Stimulated activated CD8-positive, alpha-beta memory T cell treated with anti-CD3 and anti-CD28 coated beads, Interleukin-12 subunit alpha, Interleukin-12 subunit beta, amount 100 ng/mL, for 24 hours (primary cell): Measurements from ENCODE around the gene SOX14.

Source experiments
- DNase-seq: peaks from one replicate; pipeline ENCODE4 v3.0.0-alpha.2; 2020; ENCODE audit errors: extremely low read depth

The SOX14 gene

GRCh38 chr3:137764001-137764433, at the start of gene SOX14:
TSS of gene SOX14 (plus strand) at chr3:137764315. CDS start at chr3:137764785, 470 bp downstream.
- no peak for DNase-seq

- DNase-seq, result no peak
Measured at GRCh38 chr3:137714551-137714950, 49.6 kb upstream of the SOX14 start.

GRCh38 chr3:137724240-137724639, 39.9 kb upstream of the SOX14 start:
- no peak for DNase-seq

GRCh38 chr3:137737208-137737607, 26.9 kb upstream of the SOX14 start:
- no peak for DNase-seq

- no peak for DNase-seq
Measured at GRCh38 chr3:137738710-137739109, 25.4 kb upstream of the SOX14 start.

- DNase-seq, result no peak
Measured at GRCh38 chr3:137743608-137744007, 20.5 kb upstream of the SOX14 start.

- DNase-seq, result no peak
Measured at GRCh38 chr3:137746808-137747207, 17.3 kb upstream of the SOX14 start.

- no peak for DNase-seq
Measured at GRCh38 chr3:137759505-137759904, 4.6 kb upstream of the SOX14 start.

GRCh38 chr3:137760341-137761098, 3.6 kb upstream of the SOX14 start:
- DNase-seq, result no peak

- DNase-seq, result no peak
Measured at GRCh38 chr3:137761099-137761562, 3.0 kb upstream of the SOX14 start.

- DNase-seq, result no peak
Measured at GRCh38 chr3:137761563-137762503, 2.3 kb upstream of the SOX14 start.

GRCh38 chr3:137762674-137763593, 1.2 kb upstream of the SOX14 start:
- DNase-seq, result no peak

GRCh38 chr3:137763594-137763938, 549 bp upstream of the SOX14 start:
- no peak for DNase-seq

GRCh38 chr3:137764563-137765309, 621 bp downstream of the SOX14 start:
- no peak for DNase-seq

- DNase-seq, result no peak
Measured at GRCh38 chr3:137765310-137766033, 1.4 kb downstream of the SOX14 start.

- no peak for DNase-seq
Measured at GRCh38 chr3:137766041-137766875, 2.1 kb downstream of the SOX14 start.

GRCh38 chr3:137766876-137767537, 2.9 kb downstream of the SOX14 start:
- no peak for DNase-seq

GRCh38 chr3:137767538-137768360, 3.6 kb downstream of the SOX14 start:
- no peak for DNase-seq
